Kidney tubule cell (primary cell): ENCODE measurements around the gene ZNF428.

ENCODE experiments used
- DNase-seq: peaks from one replicate; pipeline ENCODE4 v3.0.0-alpha.2; 2018; ENCODE audit warnings: low spot score

Gene ZNF428

GRCh38 chr19:43562226-43562697 lies 57.2 kb downstream of the ZNF428 start:
- no peak for DNase-seq

- DNase-seq, result no peak
Observed at GRCh38 chr19:43561139-43561970, 58.1 kb downstream of the ZNF428 start.

- DNase-seq, result peak; percentile 30
Observed at GRCh38 chr19:43560687-43561086, 58.7 kb downstream of the ZNF428 start.
